ENCODE measurements around the gene GPR15LG.
"Not testable (repeated sequence)": the region's sequence is repeated elsewhere in the genome, so short reads cannot be mapped to it uniquely, and the experiment has no call there.

GPR15LG gene

DNA sequence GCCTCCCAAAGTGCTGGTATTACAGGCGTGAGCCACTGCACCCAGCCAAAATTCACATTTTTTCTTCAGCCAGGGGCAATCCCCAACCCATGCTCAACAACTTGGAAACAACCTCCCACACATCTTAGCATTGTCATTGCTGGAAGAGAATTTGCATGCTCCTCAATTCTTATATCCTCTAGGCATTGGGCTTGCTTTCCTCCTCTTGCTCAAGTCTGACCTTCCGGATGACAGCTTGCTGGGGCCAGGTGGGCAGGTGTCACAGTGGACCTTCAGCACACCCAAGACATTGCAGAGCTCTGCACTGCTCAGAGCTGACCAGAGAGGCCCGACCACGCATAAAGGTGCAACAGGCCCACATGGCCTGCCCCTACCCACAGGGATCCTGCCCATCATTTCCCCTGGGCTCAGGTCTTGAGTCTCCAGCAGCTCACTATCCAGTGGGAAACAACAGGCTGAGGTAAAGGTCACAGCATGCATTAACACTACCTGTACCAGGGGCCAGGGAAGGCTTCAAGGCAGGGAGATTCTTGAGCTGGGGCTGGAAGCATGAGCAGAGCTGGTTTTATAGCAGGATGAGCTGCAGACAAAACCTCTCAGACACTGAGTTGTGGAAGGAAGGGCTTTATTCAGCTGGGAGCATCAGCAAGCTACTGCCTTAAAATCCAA, 6.8 kb upstream of the GPR15LG start:
- DNase-seq, result no peak

DNA sequence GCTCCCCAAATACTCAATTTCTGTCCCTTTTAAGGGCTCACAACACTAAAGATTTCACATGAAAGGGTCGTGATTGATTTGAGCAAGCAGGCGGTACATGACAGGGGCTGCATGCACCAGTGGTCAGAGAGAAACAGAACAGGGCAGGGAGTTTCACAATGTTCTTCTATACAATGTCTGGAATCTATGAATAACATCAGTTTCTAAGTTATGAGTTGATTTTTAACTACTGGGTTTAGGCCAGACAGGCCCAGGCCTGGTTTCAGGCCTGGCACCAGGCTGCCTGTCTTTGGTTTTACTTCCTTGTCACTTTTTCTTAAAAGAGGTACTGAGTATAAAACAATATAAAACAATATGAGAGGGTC, 6.3 kb upstream of the GPR15LG start:
- not testable (repeated sequence) for DNase-seq

DNA sequence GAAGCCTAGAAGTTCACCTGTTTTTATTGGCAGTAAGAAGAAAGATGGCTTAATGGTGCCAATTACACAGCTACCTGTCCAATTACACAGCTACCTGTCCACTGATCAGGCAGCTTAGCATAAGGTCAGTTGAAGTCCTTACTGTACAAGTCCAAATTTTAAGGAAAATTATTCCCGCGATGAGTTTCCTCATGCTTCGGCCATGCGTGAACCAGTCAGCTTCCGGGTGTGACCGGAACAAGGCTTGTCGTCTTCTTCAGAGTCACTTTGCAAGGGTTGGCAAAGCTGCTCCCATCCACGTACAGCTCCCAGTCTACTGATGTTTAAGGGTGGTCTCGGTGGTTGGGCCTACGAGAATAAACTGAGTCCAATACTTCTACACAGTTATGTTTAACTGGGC, 5.2 kb upstream of the GPR15LG start:
- not testable (repeated sequence) for DNase-seq

DNA sequence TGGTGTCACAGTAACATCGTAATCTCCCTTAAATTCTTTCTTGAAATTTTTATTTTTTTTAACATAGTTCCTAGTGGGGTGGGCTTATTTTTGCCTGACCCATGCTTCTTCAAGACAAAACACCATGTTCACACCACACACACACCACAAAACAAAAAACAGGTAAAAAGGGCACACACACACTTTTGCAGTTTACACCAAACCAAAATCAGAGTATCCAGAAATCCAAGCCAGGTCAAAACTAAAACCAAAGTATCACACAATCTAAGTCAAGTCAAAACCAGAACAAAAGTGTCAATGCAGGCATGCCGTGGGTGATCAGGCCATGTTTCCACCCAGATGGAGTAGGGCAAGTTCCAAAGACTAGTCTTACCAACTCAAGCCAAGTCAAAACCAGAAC, 2.4 kb upstream of the GPR15LG start:
- not testable (repeated sequence) for DNase-seq

DNA sequence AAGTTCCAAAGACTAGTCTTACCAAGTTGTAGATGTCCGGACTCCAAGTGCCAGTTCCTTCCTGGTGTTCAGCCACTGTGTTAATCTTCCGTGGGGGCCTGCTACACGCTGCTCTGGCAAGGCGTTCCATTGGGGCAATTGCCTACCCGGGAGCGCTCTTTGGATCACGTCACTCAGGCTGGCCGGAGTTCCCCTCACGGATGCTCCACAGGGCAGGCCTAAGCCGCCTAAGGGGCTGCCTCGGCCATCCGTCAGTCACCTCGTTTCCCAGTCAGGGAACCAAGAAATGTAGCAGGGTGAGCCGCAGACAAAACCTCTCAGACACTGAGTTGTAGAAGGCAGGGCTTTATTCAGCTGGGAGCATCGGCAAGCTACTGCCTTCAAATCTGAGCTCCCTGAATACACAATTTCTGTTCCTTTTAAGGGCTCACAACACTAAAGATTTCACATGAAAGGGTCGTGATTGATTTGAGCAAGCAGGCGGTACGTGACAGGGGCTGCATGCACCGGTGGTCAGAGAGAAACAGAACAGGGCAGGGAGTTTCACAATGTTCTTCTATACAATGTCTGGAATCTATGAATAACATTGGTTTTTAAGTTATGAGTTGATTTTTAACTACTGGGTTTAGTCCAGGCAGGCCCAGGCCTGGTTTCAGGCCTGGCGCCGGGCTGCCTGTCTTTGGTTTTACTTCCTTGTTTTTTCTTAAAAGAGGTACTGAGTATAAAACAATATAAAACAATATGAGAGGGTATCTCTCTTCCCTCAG, 1.7 kb upstream of the GPR15LG start:
- DNase-seq, result not testable (repeated sequence)

DNA sequence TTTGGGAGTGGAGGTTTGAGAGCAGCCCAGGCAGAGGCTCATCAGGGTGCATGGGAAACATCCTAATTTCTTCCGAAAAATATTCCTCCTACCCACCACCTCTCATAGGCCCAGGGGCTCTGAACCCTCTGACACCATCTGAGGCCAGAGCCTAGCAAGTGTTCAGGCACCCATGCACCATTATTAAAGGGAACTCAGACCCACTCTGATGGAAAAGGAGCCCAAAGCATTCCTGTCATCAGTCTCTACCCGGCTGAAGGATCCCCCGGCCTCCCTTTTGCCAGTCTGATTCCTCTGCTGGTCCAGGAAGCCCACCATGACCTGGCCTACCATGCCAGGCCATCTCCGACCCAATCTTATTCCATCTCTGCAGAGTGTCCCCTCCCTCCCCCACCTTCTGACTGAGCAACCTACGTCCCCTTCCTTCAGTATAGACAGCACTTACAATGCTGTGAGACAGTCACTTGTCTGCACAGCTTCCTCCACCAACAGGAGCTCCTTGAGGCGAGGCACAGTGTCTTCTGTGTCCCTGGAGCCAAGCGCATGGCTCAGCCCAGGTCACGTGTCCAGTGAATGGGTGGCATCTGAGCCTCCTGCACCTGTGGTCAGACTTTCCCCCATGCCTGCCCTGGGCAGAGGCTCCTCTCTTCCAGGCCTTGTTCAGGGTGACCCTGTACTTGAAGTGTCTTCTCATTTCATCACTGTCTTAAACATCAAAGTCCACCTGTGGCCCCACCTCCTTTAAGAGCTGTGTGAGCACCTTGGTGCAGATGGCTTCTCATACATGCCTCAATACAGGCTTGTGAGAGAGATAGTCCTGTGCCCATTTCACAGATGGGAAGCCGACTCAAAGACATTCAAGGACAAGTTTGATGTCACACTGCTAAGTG, 889 bp upstream of the GPR15LG start:
- no peak for DNase-seq

DNA sequence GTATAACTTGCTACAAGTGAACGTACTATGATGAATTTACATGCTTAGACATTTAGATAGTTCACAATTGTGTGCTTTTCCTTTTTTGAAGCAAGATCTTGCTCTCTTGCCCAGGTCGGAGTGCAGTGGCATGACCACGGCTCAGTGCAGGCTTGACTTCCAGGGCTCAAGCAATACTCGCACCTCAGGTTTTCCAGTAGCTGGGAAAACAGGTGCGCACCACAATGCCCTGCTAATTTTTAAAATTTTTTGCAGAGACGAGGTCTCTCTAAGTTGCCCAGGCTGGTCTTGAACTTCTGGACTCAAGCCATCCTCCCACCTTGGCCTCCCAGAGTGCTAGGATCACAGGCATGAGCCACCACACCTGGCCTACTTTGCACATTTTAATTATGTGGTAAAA, 1.8 kb downstream of the GPR15LG start:
- DNase-seq, result no peak

DNA sequence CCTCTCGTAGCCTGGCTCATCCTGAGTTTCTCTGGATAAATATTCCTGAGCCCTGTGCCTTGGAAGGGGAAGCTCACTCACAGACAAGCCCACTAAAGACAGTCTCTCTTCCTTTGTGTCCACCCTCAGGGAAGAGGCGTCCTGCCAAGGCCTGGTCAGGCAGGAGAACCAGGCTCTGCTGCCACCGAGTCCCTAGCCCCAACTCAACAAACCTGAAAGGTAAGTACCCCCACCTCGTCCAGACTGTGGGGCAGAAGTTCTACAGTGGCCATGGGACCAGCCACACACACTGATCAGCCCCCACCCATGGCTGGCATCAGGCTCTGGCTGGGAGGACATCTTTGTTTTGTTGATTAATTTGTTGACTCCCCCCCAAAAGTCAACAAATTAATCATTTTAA, 2.8 kb downstream of the GPR15LG start:
- DNase-seq, result no peak

DNA sequence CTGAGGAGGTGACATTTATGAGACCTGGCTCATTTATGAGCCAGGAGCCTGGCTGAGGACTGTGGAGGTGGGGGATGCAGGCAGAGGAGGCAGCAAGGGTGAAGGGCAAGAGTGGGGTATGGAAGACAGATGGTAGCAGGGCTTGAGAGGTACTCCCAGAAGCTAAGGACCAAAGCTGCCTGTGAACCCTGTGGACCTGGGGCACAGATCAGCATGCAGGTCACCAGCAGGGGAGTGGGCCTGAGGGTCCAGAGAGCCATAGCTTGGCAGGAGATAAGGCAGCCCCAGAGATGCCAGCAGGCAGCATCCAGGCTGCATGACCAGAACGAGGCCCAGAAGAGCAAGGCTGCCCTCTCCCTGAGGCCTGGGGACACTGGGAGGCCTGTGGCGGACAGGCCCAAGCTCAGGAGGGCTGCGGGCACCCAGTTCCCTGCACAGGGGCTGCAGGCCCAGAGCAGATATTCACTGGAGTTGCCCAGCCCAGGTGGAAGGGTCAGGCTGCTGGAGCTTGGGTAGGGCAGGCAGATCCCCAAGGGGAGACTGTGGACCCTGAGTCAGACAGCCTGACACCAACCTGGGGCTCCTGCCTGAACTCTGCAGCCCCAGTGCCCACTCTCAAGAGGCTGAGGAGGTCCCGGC, 3.4 kb downstream of the GPR15LG start:
- no peak for DNase-seq

DNA sequence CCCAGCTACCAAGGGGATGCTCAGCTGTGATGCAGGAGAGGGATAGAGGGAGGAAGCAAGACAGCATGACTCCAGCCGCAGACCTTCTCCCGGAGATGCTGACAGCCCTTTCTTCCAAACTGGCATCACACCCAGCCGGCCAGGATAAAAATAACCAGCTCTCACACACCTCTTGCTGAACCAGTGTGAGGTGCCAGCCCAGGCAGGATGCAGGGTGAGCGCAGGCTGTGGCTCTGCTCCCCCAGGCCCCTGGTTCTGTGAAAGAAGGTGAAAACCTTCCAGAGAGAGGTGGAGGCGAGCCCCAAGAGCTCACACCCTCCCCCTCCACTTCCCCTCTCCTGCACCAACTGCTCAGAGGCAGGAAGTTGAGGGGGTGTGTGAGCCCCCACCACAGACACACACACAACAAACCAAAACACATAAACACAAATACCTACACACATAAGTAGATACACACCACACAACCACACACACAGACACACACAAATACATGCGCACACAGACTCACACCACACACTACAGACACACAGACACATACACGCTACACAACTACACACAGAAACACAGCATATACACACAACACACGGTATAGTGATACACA, 4.0 kb downstream of the GPR15LG start:
- DNase-seq, result no peak

DNA sequence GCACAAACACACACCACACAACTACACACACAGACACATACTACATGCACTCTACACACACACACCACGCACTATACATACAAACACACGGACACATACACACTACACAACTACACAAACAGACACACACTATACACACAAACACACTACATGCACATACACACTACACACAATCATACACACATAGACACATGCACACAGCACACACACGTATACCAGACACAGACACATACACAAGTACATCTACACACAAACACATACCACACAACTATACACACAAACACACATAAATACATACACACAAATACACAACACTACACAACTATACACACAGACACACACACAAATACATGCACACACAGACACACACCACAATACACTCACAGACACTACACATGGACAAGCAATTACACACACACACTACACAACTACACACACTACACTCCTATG, 4.6 kb downstream of the GPR15LG start:
- DNase-seq, result no peak

DNA sequence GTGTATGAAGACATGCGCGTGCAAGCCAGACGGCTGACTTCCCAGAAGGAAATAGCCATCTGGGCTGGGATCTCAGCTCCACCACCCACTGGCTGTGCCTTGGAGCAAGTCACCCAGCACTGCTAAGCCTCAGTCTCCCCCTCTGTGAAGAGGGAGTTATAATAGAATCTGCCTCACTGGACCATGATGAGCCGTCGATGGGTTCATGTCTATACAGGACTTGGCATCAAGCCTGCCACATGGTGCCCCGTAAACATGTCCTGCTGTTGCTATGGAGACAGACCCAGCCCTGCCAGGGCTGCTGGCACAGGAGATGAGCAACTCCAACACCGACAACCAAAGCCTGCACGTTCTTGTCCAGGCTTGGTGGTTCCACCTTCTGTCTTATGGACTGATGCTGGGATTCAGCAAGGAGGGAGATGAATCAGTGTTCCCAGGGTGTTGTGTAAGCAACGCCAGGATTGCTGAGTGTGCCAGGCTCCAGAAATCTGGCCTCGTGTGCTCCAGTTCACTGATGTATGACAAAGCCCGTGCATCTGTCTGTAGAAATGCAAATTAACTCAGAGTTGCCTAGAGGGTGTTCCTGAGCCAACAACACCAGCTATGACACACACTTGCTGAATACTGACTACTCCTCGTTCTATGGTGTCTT, 5.6 kb downstream of the GPR15LG start:
- DNase-seq, result no peak

DNA sequence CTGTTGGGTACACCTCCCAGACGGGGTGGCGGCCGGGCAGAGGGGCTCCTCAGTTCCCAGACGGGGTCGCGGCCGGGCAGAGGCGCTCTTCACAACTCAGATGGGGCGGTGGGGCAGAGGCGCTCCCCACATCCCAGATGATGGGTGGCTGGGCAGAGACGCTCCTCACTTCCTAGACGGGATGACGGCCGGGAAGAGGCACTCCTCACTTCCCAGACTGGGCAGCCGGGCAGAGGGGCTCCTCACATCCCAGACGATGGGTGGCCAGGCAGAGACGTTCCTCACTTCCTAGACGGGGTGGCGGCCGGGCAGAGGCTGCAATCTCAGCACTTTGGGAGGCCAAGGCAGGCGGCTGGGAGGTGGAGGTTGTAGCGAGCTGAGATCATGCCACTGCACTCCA, 6.8 kb downstream of the GPR15LG start:
- not testable (repeated sequence) for DNase-seq

DNA sequence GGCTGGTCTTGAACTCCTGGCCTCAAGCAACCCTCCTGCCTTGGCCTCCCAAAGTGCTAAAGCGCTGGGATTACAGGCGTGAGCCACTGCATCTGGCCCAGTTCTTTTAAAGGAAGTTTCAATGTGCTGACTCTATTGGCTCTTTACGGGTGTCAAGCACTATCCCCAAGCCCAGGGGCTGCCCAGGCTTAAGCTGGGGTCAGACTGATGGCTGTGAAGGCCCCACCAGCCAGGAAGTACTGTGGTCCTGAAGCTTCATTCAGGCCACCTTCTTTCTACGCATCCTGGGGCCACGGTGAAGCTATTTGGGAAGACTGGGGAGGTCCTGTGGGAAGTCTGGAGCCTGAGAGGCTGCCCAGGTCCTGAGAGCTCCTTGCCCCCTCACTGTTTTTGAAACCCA, 8.0 kb downstream of the GPR15LG start:
- no peak for DNase-seq

DNA sequence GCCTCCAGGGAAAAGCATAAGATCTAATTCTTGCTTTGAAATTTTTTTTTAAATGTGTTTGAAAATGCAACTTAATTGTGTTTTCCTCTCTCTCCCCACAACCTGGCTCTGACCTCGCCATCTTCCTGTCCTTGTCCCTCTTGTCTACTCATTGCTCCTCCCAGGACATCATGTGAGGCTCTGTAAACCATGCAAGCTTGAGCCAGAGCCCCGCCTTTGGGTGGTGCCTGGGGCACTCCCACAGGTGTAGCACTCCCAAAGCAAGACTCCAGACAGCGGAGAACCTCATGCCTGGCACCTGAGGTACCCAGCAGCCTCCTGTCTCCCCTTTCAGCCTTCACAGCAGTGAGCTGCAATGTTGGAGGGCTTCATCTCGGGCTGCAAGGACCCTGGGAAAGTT, 10.9 kb downstream of the GPR15LG start:
- no peak for DNase-seq

DNA sequence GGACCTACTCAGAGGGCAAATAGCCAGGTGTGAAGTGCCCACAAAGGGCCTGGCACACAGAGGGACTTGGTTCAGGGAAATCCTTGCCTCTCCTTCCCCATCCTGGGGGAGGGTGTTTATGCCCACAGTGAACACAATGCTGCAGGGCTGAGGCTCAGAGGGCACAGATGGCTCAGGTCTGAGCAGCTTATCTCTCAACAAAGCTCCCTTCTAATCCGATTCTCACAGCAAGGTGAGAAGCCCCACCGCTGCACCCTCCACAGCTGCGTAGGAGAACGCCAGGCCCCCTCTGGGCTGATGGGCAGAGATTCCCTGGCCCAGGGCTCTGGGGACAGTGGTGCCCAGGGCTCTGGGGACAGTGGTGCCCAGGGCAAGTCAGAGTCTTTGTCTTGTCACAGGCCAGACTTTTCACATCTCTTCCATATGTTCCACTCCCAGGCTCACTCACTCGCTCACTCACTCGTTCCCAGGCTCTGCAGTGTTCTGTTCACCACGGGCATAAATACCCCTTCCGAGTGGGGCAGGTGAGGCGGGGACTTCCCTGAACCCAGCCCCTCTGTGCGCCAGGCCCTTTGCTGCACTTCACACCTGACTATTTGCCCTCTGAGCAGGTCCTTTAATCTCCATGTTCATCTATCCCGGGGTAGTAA, 12.1 kb downstream of the GPR15LG start:
- no peak for DNase-seq

DNA sequence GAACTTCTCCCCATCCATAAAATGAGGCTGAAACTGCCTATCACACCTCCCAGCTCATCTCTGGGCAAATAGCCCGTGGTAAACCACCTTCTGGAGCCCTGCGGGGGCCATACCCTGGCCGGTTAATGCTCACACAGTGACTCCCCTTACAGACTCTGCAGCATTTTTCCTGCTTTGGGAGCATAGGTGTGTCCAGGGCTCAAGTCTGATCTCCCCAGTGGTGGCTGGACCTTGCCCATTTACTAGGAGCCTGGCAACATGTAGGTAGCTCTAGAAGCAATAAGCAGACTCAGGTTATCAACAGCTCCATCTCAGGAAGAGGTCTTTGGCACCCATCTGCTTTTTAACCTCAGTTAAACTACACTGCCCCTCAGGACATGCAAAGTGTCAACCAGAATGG, 15.2 kb downstream of the GPR15LG start:
- DNase-seq, result no peak

DNA sequence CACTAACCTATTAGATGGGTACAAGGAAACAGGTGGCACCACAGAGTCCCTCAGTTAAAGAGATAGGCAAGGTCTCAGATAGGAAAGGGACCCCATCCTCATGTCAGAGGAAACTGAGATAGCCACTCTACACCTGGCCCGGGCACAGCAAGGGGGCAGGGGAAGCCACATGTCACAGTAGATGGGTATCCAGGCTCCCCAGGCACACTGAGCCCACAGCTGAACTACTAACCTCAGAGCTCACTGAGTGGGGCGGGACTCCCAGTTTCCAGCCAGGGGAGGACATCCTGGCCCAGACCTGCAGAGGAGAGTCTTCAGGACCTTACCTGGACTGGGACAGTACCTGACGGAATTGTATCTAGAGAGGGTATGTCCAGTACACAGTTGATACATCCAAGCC, 17.0 kb downstream of the GPR15LG start:
- DNase-seq, result no peak

DNA sequence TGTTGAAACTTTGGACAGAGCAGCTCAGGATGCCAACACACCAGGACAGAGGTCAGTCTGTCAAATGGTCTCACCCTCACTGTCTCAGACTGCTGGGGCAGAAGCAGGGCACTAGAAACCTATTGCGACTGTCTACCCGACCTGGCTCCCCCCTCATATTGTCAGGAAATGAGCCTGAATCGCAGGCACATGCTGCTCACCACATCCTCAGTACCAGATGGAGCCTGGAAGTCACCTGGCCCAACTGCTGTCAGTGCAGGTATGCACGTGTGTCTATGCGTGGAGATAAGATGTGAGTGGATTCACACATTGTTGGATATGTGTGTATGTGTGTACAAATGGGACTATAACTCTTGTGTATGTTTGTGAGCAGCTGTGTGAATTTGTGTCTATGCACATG, 17.5 kb downstream of the GPR15LG start:
- no peak for DNase-seq

DNA sequence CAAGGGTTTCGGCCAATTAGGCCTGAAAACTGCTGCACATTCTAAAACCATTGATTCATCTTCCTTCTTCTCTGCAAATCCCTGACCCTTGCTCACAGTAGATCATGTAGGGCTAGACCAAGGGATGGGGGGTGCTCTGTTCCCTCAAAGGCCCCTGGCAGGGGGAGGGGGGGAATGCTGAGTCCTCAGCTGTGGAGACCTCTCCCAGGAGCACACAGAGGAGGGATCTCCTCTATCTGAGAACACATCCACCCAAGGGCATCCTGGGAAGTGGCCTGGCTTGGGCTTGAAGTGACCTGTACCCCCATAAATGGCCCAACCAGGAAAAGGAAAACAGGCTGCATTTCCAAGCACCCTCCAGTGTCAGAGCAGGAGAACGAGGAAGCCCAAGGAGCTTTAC, 19.7 kb downstream of the GPR15LG start:
- no peak for DNase-seq

DNA sequence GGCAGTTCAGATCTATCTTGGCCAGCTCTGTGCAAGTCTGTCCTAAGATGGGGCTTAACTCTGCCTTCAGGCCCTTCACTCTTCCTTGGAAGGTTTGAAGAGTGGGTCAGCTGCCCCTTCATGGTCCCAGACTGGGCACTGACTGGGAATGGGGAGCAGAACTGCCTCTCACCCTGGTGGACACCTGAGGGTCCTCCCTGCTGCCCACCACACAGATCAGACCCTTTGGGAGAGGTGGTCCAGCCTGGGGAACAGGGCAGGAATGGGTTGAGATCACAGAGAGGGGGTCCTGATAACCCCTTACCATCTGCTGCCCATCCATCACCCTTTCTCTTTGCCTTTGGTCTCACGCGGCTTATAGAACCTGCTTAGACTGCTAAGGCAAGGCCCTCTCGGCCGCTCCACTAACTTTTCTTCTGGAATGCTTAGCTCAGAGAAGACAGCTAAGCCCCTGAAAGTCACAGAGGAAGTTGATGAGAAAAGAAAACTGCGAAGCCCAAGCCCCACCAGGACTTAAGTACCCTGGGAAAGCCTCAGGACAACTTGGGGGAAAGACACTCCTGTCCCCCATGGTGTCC, 20.3 kb downstream of the GPR15LG start:
- DNase-seq, result no peak

Data from NCI-H1930 (cell line).